Measurements from ENCODE around the gene CS.
"Not testable (repeated sequence)": the region's sequence is repeated elsewhere in the genome, so short reads cannot be mapped to it uniquely, and the experiment has no call there.

Gene CS

GRCh38 chr12:56282030-56282429, 18.1 kb downstream of the CS start:
- no peak overlapping the region for H3K4me3 ChIP-seq (ENCODE audit: low read depth in 1 of 2, low read length in 1 of 2)
- H3K27me3 ChIP-seq = no peaks in the 10 kb centered on the region
- no peaks in the 10 kb centered on the region for H3K9me3 ChIP-seq
- TF ChIP-seq CTCF (IDR thresholded peaks at IDR 0.05) = no peak
- H3K4me1 ChIP-seq (ENCODE audit: control insufficient read depth in 1 of 2, insufficient read depth in 1 of 2, low read depth in 1 of 2, low read length in 1 of 2) = peaks cover 8 to 16% of the 10 kb centered on the region in 2 experiments
- no peak overlapping the region for H3K27ac ChIP-seq
- peaks cover 81% of the 10 kb centered on the region for H3K36me3 ChIP-seq

GRCh38 chr12:56280849-56281248, 19.3 kb downstream of the CS start:
- no peaks in the 10 kb centered on the region for H3K9me3 ChIP-seq
- no peaks in the 10 kb centered on the region for H3K27me3 ChIP-seq
- TF ChIP-seq CTCF (IDR thresholded peaks at IDR 0.05) = no peak
- H3K4me3 ChIP-seq (ENCODE audit: low read depth in 1 of 2, low read length in 1 of 2) = no peak overlapping the region
- peaks cover 0 to 6% of the 10 kb centered on the region in 2 experiments for H3K4me1 ChIP-seq (ENCODE audit: control insufficient read depth in 1 of 2, insufficient read depth in 1 of 2, low read depth in 1 of 2, low read length in 1 of 2)
- H3K36me3 ChIP-seq = peaks cover 91% of the 10 kb centered on the region
- H3K27ac ChIP-seq = peak overlapping the region; percentile 16

GRCh38 chr12:56278905-56279304, 21.2 kb downstream of the CS start:
- Histone ChIP-seq H3K4me1 (ENCODE audit: control insufficient read depth in 1 of 2, insufficient read depth in 1 of 2, low read depth in 1 of 2, low read length in 1 of 2) (no peaks in the 10 kb centered on the region), H3K27me3 (no peaks in the 10 kb centered on the region), H3K4me3 (ENCODE audit: low read depth in 1 of 2, low read length in 1 of 2) (no peak overlapping the region), H3K27ac (no peak overlapping the region), H3K36me3 (peaks cover 99% of the 10 kb centered on the region), H3K9me3 (no peaks in the 10 kb centered on the region)
- TF ChIP-seq CTCF (IDR thresholded peaks at IDR 0.05) = no peak

- Histone ChIP-seq H3K4me1 (ENCODE audit: control insufficient read depth in 1 of 2, insufficient read depth in 1 of 2, low read depth in 1 of 2, low read length in 1 of 2) (no peaks in the 10 kb centered on the region), H3K9me3 (no peaks in the 10 kb centered on the region), H3K4me3 (ENCODE audit: low read depth in 1 of 2, low read length in 1 of 2) (no peak overlapping the region), H3K36me3 (peaks cover 94% of the 10 kb centered on the region), H3K27ac (peak overlapping the region; percentile 48), H3K27me3 (no peaks in the 10 kb centered on the region)
- TF ChIP-seq CTCF (IDR thresholded peaks at IDR 0.05) = no peak
Measured at GRCh38 chr12:56274299-56274698, 25.8 kb downstream of the CS start.

GRCh38 chr12:56272468-56272867, 27.7 kb downstream of the CS start:
- not testable (repeated sequence) for H3K9me3 ChIP-seq, H3K27ac ChIP-seq
- peaks cover 76% of the 10 kb centered on the region for H3K36me3 ChIP-seq

GRCh38 chr12:56271031-56271430, 29.1 kb downstream of the CS start:
- no peak overlapping the region for H3K27ac ChIP-seq
- H3K36me3 ChIP-seq = peaks cover 63% of the 10 kb centered on the region
- H3K4me1 ChIP-seq (ENCODE audit: control insufficient read depth in 1 of 2, insufficient read depth in 1 of 2, low read depth in 1 of 2, low read length in 1 of 2) = peaks cover 12 to 16% of the 10 kb centered on the region in 2 experiments
- no peak for TF ChIP-seq CTCF (IDR thresholded peaks at IDR 0.05)
- no peaks in the 10 kb centered on the region for H3K27me3 ChIP-seq
- no peak overlapping the region for H3K4me3 ChIP-seq (ENCODE audit: low read depth in 1 of 2, low read length in 1 of 2)
- no peaks in the 10 kb centered on the region for H3K9me3 ChIP-seq

More at GRCh38 chr12:56272468-56272867, 27.7 kb downstream of the CS start:
- not testable (repeated sequence) for H3K4me3 ChIP-seq (ENCODE audit: low read depth in 1 of 2, low read length in 1 of 2); H3K4me1 ChIP-seq (ENCODE audit: control insufficient read depth in 1 of 2, insufficient read depth in 1 of 2, low read depth in 1 of 2, low read length in 1 of 2); H3K27me3 ChIP-seq
